Keratinocyte (primary cell): ENCODE measurements around the gene ASXL2. TPM values are rescaled to one million over a fixed set of nuclear protein-coding genes. Genes with fewer than 3 reads are reported as not detected.

Experiments used
- DNase-seq: peaks from one replicate; pipeline ENCODE4 v3.0.0-alpha.2; 2011; ENCODE audit warnings: low read depth, missing footprints, low spot score
- FAIRE-seq: peaks from 2 replicates; lab custom pipeline; 2011; peaks lifted over from hg19 to GRCh38; lab: Jason Lieb, UNC
- H2AFZ ChIP-seq: 2 replicates; pipeline ENCODE4 v1.6.0; 2012; ENCODE audit warnings: low read length, control low read depth, inconsistent platforms; ENCODE audit not compliant: control insufficient read depth
- H3K27ac ChIP-seq: 2 replicates; pipeline ENCODE4 v1.5.1; 2011; ENCODE audit warnings: low read length; ENCODE audit not compliant: control insufficient read depth, insufficient read depth
- H3K27me3 ChIP-seq: 3 replicates; pipeline ENCODE4 v1.6.0; 2011; ENCODE audit warnings: low read length; ENCODE audit not compliant: control insufficient read depth, insufficient read depth; ENCODE audit errors: extremely low read depth
- H3K36me3 ChIP-seq, 2 experiments: 2 replicates in 1 of 2; 3 replicates in 1 of 2; pipeline ENCODE4 v1.5.1; 2011; ENCODE audit warnings: low read length in 2 of 2, mild to moderate bottlenecking in 1 of 2; ENCODE audit not compliant: control insufficient read depth in 2 of 2, insufficient read depth in 2 of 2; ENCODE audit errors: extremely low read depth in 1 of 2
- H3K4me1 ChIP-seq: 3 replicates; pipeline ENCODE4 v1.5.1; 2011; ENCODE audit warnings: low read length; ENCODE audit not compliant: control insufficient read depth, insufficient read depth; ENCODE audit errors: extremely low read depth
- H3K4me2 ChIP-seq: 3 replicates; pipeline ENCODE4 v1.6.0; 2011; ENCODE audit warnings: low read depth, low read length; ENCODE audit not compliant: control insufficient read depth, insufficient read depth; ENCODE audit errors: extremely low read depth
- H3K4me3 ChIP-seq, 3 experiments: fragments of 200-600 bp in 1 of 3; sonication (generic) in 1 of 3; 2 replicates in 2 of 3; 3 replicates in 1 of 3; pipeline ENCODE4 v1.5.1; 2011 to 2016; ENCODE audit warnings: low read length in 3 of 3, mild to moderate bottlenecking in 3 of 3, control low read depth in 2 of 3, inconsistent platforms in 1 of 3, low read depth in 1 of 3, mixed read lengths in 1 of 3, mixed run types in 1 of 3, moderate library complexity in 1 of 3; ENCODE audit not compliant: control insufficient read depth in 2 of 3, insufficient read depth in 2 of 3; ENCODE audit errors: extremely low read depth in 1 of 3
- H3K79me2 ChIP-seq: 2 replicates; pipeline ENCODE4 v1.6.0; 2012; ENCODE audit warnings: low read length; ENCODE audit not compliant: control insufficient read depth, insufficient read depth
- H3K9ac ChIP-seq: 3 replicates; pipeline ENCODE4 v1.6.0; 2011; ENCODE audit warnings: low read length; ENCODE audit not compliant: control insufficient read depth, insufficient read depth; ENCODE audit errors: extremely low read depth
- H3K9me1 ChIP-seq: 3 replicates; pipeline ENCODE4 v1.6.0; 2011; ENCODE audit warnings: low read length; ENCODE audit not compliant: control insufficient read depth, insufficient read depth; ENCODE audit errors: extremely low read depth
- H3K9me3 ChIP-seq: 2 replicates; pipeline ENCODE4 v1.5.1; 2012; ENCODE audit warnings: low read depth, low read length; ENCODE audit not compliant: control insufficient read depth
- H4K20me1 ChIP-seq: 3 replicates; pipeline ENCODE4 v1.6.0; 2011; ENCODE audit warnings: low read length; ENCODE audit not compliant: control insufficient read depth, insufficient read depth; ENCODE audit errors: extremely low read depth
- EZH2 ChIP-seq: IDR thresholded peaks from one replicate; pipeline ENCODE4 v1.6.1; 2012; ENCODE audit warnings: inconsistent platforms, mild to moderate bottlenecking, low read length, moderate library complexity
- dilution Hi-C: fragments of 300-500 bp; cut with MboI; formaldehyde crosslinking; loops from one replicate; pipeline ENCODE4 v1.7.0; 2020; ENCODE audit warnings: low sequenced_read_pairs; ENCODE audit not compliant: extremely low pct_ligation_motif_present
- polyA plus RNA-seq, 5 experiments: library from polyadenylated mRNA; depleted of rRNA in 3 of 5; stranded (reverse) in 3 of 5; stranded (forward) in 1 of 5; unstranded in 1 of 5; fragments of >200 nt; gene quantifications; 1 replicate in 1 of 5; 2 replicates in 3 of 5; 3 replicates in 1 of 5; pipeline versions ENCODE4 v1.2.1 to v1.2.3, GENCODE V29; 2011 to 2012; ENCODE audit warnings: missing spikeins in 2 of 5, low read depth in 1 of 5, low replicate concordance in 1 of 5
- TF ChIP-seq, protein P1 (sequence below), 3 experiments: IDR thresholded peaks in 1 of 3; conservative IDR thresholded peaks in 1 of 3; optimal IDR thresholded peaks in 1 of 3; 2 replicates in 2 of 3; 3 replicates in 1 of 3; pipeline versions ENCODE3 to v1.5.1; 2011; ENCODE audit warnings: low read length in 3 of 3, mild to moderate bottlenecking in 3 of 3, moderate library complexity in 2 of 3, control low read depth in 1 of 3, inconsistent platforms in 1 of 3; ENCODE audit not compliant: insufficient read depth in 2 of 3; ENCODE audit errors: extremely low read depth in 1 of 3

ASXL2 gene
- polyA plus RNA-seq, 1 donor (not counting 4 experiments of a cell fraction or from before 2014, with no cell fraction given): 12.5 TPM

DNA sequence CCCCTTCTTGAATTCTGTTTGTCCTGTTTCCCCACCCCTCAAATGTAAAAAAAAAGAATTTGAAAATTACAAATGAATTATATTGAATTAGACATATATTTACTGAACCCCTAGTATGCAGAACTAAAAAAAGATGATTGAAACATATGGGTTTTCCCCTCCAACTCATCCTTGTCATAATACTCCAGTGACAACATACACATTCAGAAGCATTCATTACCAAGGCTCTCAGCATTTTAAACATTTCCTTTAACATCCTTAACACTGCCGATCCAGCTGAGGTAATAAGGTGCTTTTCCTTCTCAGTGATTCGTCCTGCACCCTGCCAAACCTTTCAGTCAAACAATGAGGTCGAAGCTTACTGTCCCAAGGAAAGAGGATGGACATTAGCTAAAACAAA, 151.8 kb downstream of the ASXL2 start:
- Histone ChIP-seq H3K4me2 (no peak overlapping the region), H3K27me3 (no peaks in the 10 kb centered on the region), H3K9me3 (no peaks in the 10 kb centered on the region), H3K79me2 (no peaks in the 10 kb centered on the region), H3K27ac (no peak overlapping the region), H4K20me1 (no peaks in the 10 kb centered on the region), H3K36me3 (no peaks in the 10 kb centered on the region), H3K4me1 (no peaks in the 10 kb centered on the region), H3K9ac (no peak overlapping the region), H2AFZ (no peak overlapping the region), H3K9me1 (no peaks in the 10 kb centered on the region), H3K4me3 (no peak overlapping the region)
- FAIRE-seq: no peak
- dilution Hi-C loops: no loop called here
- TF ChIP-seq, protein P1, sequence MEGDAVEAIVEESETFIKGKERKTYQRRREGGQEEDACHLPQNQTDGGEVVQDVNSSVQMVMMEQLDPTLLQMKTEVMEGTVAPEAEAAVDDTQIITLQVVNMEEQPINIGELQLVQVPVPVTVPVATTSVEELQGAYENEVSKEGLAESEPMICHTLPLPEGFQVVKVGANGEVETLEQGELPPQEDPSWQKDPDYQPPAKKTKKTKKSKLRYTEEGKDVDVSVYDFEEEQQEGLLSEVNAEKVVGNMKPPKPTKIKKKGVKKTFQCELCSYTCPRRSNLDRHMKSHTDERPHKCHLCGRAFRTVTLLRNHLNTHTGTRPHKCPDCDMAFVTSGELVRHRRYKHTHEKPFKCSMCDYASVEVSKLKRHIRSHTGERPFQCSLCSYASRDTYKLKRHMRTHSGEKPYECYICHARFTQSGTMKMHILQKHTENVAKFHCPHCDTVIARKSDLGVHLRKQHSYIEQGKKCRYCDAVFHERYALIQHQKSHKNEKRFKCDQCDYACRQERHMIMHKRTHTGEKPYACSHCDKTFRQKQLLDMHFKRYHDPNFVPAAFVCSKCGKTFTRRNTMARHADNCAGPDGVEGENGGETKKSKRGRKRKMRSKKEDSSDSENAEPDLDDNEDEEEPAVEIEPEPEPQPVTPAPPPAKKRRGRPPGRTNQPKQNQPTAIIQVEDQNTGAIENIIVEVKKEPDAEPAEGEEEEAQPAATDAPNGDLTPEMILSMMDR (optimal IDR thresholded peaks at IDR 0.05 in 1 of 3, IDR thresholded peaks at IDR 0.05 in 1 of 3, conservative IDR thresholded peaks at IDR 0.05 in 1 of 3; ENCODE audit: extremely low read depth in 1 of 3, insufficient read depth in 2 of 3, low read length in 3 of 3): no peak
- TF ChIP-seq EZH2: no peak
- DNase-seq: no peak

DNA sequence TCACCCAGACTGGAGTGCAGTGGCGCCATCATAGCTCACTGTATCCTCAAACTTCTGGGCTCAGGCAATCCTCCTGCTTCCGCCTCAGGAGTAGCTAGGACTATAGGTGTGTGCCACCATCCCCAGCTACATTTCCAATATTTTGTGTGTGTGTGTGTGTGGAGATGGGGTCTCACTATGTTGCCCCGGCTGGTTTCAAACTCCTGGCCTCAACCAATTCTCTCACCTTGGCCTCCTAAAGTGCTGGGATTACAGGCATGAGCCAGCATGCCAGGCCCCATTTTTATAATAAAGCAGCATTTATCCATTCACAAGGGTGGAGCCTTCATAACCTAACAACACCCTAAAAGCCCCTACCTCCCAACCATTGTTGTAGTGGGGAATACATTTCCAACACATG, 152.4 kb downstream of the ASXL2 start:
- no peak overlapping the region for H3K9ac ChIP-seq
- dilution Hi-C loops: no loop called here
- H3K27ac ChIP-seq: no peak overlapping the region
- FAIRE-seq (no peak), DNase-seq (no peak)
- no peaks in the 10 kb centered on the region for H3K9me1 ChIP-seq
- no peaks in the 10 kb centered on the region for H3K27me3 ChIP-seq
- no peak overlapping the region for H3K4me2 ChIP-seq
- H2AFZ ChIP-seq: no peak overlapping the region
- H3K79me2 ChIP-seq: no peaks in the 10 kb centered on the region
- H3K4me3 ChIP-seq: no peak overlapping the region
- no peaks in the 10 kb centered on the region for H4K20me1 ChIP-seq
- no peaks in the 10 kb centered on the region for H3K36me3 ChIP-seq
- no peak for TF ChIP-seq EZH2
- TF ChIP-seq, protein P1 (optimal IDR thresholded peaks at IDR 0.05 in 1 of 3, IDR thresholded peaks at IDR 0.05 in 1 of 3, conservative IDR thresholded peaks at IDR 0.05 in 1 of 3; ENCODE audit: extremely low read depth in 1 of 3, insufficient read depth in 2 of 3, low read length in 3 of 3): no peak
- H3K9me3 ChIP-seq: no peaks in the 10 kb centered on the region
- no peaks in the 10 kb centered on the region for H3K4me1 ChIP-seq
